ENCODE results near the gene TMEM141.
"Not testable (repeated sequence)": the region's sequence is repeated elsewhere in the genome, so short reads cannot be mapped to it uniquely, and the experiment has no call there.

The TMEM141 gene

GRCh38 chr9:136820971-136821825 is 30.1 kb downstream of the TMEM141 start:
- DNase-seq = no peak

GRCh38 chr9:136821826-136822544 is 30.8 kb downstream of the TMEM141 start:
- DNase-seq = no peak

- DNase-seq = no peak
These were observed 32.2 kb downstream of the TMEM141 start for GRCh38 chr9:136823136-136824046.

- DNase-seq = no peak
These were observed 33.5 kb downstream of the TMEM141 start for GRCh38 chr9:136824496-136825225.

GRCh38 chr9:136825295-136826187 is 34.4 kb downstream of the TMEM141 start:
- no peak for DNase-seq

GRCh38 chr9:136826188-136826541 is 35.0 kb downstream of the TMEM141 start:
- DNase-seq = no peak

GRCh38 chr9:136826703-136827582 is 35.8 kb downstream of the TMEM141 start:
- no peak for DNase-seq

- no peak for DNase-seq
These were observed 36.8 kb downstream of the TMEM141 start for GRCh38 chr9:136827794-136828473.

GRCh38 chr9:136828474-136829140 is 37.5 kb downstream of the TMEM141 start:
- no peak for DNase-seq

GRCh38 chr9:136829412-136829811 is 38.3 kb downstream of the TMEM141 start:
- no peak for DNase-seq

- DNase-seq = no peak
These were observed 39.1 kb downstream of the TMEM141 start for GRCh38 chr9:136829981-136830885.

GRCh38 chr9:136831002-136831719 is 40.0 kb downstream of the TMEM141 start:
- DNase-seq = no peak

GRCh38 chr9:136831720-136832104 is 40.6 kb downstream of the TMEM141 start:
- no peak for DNase-seq

GRCh38 chr9:136832581-136832980 is 41.4 kb downstream of the TMEM141 start:
- DNase-seq = no peak

- not testable (repeated sequence) for DNase-seq
These were observed 42.4 kb downstream of the TMEM141 start for GRCh38 chr9:136833381-136834048.

GRCh38 chr9:136835162-136835931 is 44.2 kb downstream of the TMEM141 start:
- DNase-seq = no peak
